Measurements from ENCODE around the gene FBLN7.
A peak's percentile ranks its signal among the peaks of the same experiment; 100 is the strongest.
"Not testable (repeated sequence)": the region's sequence is repeated elsewhere in the genome, so short reads cannot be mapped to it uniquely, and the experiment has no call there.

The FBLN7 gene

DNA sequence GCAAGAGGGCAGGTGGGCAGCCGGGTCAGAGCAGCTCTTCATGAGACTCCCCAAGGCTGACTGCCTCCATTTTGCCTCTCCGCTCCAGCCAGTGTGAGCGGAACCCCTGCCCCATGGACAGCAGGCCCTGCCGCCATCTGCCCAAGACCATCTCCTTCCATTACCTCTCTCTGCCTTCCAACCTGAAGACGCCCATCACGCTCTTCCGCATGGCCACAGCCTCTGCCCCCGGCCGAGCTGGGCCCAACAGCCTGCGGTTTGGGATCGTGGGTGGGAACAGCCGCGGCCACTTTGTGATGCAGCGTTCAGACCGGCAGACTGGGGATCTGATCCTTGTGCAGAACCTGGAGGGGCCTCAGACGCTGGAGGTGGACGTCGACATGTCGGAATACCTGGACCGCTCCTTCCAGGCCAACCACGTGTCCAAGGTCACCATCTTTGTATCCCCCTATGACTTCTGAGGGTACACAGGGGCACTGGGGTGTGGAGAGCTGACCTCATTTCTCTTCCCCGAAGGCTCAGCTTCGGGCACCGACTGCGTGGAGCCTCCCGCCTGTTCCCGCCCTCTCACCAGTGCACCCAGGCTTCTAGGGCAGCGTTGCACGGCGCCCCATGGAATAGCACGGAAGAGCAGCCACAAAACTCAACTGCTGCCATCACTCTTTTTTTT lies 49.0 kb downstream of the FBLN7 start:
- DNase-seq = no peak

DNA sequence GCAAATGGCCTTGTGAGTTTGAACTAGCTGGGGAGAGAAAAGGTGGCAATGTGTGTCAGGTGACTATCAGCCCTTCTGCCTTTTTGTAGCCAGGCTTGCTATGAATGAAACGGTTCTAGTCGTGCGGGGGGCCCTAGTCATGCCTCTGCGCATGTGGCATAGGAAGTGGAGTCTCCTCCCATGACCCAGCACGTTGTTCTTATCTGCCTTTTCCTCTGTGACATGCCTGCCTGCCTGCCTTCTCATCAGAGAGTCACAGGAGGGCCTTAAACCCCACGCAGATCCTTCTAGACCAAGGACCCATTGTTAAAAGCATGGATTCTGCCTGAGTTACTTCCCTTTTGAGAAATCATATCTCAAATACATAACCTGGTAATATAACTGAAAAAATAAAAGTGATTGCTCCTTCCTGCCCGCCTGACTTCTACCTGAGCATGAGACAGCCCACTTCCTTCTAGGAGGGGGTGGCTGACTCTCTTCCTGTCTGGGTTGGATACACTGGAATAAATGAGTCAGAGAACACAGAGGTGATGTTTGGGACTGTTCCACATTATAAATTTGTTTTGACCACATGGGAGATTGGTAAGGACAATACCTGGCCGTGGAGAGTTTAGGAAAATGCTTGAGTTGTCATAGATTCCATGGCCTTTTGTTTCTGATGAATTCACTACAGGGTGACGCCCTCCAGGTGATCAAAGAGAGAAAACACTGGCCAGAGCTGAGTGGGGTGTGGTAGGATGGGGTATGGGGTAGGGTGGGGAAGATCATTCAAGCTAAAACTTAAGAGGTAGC lies 49.8 kb downstream of the FBLN7 start:
- DNase-seq = peak; percentile 70

DNA sequence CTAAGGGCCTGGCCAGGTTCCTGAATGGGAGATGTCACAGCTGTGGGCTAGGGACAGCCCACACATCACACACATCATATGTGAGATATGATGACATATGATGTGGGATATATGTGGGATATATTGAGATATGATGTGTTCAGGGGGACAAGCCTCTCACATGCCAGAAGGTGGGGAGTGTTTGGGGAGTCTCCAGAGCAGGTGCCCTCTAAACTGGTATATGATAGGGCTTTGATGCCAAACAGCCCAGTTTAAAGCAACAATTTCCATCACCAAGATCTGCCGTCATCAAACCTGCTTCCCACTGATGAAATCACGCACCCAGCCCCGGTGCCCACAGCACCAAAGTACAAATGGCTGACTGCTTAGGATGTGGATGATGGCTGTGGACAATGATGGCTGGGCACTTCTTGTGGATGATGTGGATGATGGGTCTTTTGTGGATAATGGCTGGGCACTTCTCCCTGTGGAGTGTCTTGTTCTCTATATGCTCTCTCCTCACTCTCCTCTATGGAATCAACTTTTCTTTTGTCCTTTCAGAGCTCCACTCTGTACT lies 50.9 kb downstream of the FBLN7 start:
- DNase-seq = no peak

DNA sequence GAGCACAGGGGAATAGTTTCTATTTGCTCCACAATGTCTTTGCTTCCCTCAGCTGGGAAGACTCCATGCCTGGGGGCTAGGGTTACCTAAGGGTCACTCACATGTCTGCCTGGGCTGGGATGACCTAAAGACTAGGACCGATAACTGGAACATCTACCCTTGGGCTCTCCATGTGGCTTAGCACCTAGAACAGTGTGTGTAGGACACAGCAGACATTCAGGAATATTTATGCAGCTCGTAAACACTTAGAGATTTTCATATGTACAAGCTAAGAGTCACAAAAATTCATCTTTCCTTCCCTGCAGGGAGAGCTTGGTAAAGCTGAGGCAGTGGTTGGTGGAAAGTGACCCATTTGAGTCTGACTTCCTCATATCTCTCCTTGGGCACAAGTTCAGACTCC lies 55.8 kb downstream of the FBLN7 start:
- DNase-seq = no peak

DNA sequence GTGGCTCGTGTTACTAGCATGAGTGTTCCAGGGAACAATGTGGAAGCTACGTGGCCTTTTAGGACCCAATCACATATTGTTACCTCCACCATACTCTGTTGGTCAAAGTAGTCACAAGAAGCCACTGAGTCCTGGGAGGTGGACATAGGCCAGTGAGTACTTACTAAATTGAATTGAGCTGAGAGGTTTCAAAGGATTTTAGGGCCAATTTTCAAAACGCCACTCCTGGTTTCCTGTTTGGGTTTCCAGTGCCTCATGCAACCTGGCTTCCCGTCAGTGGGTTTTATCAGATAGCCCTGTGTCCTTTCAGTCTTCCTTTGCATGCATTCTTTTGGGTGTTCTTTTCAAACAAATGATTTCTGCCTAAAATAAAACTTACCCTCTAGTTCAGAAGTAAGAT lies 56.3 kb downstream of the FBLN7 start:
- no peak for DNase-seq

DNA sequence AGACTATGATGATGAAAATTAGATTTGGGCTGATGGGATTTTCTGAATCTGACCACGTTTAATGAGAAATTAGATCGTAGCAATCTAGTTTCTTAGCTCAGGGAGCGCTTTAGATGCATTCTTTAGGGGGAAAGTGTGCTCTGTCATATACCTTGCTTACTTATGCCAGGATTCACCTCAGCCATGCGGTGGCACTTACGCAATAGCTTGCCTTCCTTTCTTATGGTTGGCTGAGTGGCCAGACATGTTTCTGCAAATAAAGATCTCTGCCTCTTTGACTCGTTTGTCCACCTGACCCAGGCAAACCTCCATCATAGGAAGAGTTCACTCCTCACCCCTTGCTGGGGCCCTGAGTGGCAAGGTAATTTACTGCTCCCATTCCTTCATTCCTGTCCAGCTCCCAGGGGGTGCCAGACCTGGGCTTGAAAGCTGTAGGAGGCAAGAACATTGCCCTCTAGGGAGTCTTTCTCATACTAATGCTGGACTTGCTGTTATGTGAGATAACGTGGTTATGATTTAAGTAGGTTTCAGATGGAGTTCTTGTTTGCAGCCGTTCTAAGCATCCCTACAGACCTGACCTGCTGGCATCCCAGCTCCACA lies 57.1 kb downstream of the FBLN7 start:
- no peak for DNase-seq

DNA sequence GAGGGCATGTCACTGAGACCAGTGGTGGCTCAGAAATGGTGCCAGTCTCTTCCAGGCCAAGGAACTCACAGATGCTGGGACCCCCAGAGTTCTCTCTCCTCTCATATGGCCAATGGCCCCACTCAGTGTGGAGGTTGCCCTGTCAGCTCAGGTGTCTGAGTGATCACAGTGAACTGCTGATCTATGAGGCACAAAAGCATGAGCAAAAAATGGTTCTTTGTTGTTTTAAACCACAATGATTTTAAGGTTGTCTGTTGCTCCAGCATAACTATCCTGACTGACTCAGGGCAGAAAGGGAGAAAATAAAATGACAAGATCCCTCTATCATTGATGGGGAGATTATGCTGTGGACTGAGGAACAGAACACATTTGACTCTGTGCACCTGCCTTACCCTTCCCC lies 57.8 kb downstream of the FBLN7 start:
- DNase-seq = no peak

DNA sequence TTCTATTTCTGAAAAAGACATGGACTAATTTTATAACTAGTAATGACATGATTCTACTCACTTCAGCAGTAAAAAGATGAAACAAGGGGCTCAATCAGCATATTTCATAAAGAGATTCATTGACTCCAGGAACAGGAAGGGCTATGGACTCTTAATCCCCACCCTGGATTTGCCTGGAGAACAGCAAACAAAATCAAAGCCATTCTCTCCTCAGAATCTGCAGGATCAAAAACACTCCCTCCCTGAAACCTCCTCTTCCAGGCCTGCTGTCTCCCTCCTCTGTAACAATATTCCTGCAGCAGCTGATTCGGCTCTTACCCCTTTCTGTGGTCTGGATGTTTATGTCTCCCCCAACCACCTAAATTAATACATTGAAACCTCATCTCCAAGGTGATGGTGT lies 59.7 kb downstream of the FBLN7 start:
- no peak for DNase-seq

DNA sequence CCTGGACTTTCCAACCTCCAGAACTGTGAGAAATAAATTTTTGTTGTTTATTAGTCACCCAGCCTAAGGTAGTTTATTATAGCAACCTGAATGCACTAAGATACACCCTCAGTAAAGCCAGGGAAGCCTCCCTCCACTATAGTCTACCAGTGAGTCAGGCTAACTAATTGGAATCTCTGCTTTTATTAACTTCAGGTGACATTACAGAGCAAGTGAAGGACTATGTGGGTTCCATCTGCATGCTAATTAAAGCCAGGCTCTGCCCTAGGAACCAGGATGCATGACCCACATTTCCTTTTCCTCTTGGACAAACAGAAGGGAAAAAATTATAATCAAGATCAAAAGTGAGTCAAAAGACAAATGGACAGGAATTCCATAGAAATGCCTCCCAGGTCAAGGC lies 60.6 kb downstream of the FBLN7 start:
- DNase-seq = no peak

DNA sequence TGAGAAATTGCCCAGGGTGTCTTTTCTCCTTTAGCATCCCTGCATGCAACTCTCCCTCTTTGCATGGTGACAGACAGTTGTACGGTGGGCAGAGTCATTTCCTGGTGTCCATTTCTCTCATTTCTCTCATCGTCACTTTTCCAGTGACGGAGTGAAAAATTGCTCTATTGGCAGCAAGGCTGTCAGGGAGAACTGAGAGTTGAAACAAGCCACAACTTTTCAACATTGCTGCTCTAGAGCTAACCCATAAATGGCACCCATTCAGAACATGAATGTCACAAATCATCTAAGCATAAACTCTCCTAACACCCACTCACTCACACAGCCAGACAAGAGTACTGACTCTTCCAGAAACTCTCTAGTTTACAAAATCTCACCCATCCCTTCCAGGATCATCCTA lies 61.0 kb downstream of the FBLN7 start:
- DNase-seq = no peak

DNA sequence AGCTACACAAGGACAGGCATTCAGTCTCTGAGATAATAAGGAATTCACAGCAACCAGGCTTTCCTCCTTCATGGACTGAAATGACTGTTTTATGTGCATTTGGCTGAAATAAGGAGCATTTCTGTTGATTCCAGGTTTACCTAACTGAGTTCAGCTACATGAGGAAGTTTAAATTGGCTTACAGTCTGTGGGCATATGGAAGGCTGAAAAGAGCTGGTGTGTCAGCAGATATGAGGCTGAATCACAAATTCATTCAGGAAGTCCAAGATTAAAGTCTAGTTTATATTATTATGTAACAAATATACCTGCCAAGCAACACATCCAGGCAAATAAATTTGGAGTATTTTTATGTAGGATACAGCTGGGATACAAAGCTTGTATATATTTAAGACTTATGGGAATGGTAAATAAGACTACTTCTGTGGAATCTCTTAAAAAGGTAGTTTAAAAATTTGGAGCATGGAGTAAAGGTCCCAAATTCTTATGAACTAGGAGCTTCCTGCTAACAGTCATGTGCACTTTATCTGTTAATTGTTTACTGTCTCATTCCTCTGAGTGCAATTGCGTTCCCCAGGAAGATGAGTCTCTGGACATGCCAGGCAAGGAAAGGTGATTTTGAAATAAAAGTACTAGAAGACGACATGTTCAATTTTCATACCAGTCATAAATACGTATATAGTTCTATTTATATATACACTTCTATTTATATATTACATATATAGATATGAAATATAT lies 63.7 kb downstream of the FBLN7 start:
- no peak for DNase-seq

DNA sequence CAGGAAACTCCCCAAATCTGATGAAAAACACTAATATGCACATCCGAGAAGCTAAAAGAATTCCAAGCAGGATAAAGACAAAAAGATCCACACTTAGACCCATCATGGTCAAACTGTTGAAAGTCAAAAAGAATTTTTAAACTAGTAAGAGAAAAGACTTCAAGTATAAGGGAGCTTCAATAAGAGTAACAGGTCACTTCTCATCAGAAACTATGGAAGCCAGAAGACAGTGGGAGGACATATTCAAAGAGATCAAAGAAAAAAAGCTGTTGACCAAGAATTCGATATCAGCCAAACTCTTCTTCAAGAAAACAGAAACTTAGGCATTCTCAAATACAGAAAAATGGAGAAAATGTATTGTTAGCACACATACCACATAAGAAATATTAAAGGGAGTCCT lies 66.2 kb downstream of the FBLN7 start:
- no peak for DNase-seq

DNA sequence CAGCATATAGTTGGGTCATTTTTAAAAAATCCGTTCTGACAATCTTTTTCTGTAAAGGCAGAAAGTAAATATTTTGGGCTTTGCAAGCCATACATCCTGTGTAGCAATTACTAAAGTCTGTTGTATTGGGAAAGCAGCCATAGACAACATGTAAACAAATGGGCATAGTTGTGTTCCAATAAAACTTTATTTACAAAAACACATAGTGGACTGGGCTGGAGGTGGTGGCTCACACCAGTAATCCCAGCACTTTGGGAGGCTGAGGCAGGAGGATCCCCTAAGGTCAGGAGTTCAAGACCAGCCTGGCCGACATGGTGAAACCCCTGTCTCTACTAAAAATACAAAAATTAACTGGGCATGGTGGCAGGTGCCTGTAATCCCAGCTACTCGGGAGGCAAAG lies 69.7 kb downstream of the FBLN7 start:
- DNase-seq = not testable (repeated sequence)

DNA sequence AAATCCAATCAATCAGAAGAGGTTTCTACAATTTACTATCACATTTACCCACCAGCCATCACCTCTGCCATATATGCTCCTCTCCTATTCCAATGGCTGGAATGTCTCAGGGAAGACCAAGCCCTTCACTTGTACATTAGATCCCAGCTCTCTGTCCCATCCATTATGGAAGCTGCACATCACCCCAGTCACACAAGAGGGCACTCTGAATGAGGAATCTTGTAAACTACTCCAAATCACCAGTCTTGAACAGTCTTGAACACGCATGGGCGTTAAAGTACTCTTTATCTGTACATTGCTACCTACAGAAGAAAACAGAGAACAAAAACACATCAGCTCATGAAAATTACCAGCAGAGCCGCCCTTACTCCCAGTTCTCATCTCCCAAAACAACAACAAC lies 78.0 kb downstream of the FBLN7 start:
- no peak for DNase-seq

DNA sequence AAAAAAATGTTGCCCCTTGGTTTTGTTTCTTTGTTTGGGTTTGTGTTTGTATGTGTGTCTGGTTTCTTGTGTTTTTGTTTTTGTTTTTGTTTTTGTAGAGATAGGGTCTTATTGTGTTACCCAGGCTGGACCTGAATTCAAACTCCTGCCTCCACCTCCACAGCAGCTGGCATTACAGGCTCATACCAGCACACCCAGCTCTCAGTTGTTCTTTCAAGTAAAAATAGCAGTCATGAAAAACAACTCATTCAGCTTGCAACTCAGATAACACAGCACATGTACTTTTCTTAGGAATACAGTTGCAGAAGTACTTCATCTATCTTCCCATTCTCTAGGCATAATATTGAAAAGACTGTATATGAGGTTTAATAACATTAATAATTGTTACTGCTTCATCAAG lies 79.7 kb downstream of the FBLN7 start:
- DNase-seq = no peak

DNA sequence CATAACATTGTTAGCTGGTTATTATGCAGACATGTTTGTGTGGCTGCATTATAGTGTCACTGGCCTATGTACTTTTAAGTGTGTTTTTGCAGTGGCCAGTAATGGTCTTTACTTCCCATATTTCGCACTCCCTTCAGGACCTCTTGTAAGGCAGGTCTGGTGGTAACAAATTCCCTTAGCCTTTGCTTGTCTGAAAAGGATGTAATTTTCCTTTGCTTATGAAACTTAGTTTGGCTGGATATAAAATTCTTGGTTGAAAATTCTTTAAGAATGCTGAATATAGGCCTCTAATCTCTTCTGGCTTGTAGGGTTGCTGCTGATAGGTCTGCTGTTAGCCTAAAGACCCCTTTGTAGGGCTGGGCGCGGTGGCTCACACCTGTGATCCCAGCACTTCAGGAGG lies 82.0 kb downstream of the FBLN7 start:
- no peak for DNase-seq

DNA sequence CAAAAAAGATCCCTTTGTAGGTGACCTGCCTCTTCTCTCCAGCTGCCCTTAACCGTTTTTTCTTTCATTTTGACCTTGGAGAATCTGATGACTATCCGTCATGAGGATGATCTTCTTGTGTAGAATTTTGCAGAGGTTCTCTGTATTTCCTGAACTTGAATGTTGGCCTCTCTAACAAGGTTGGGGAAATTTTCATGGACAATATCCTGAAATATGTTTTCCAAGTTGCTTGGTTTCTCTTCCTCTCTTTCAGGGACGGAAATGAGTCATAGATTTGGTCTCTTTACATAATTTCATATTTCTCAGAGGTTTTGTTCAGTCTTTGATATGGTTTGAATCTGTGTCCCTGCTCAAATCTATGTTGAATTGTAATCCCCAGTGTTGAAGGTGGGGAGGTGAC lies 82.6 kb downstream of the FBLN7 start:
- DNase-seq = no peak

DNA sequence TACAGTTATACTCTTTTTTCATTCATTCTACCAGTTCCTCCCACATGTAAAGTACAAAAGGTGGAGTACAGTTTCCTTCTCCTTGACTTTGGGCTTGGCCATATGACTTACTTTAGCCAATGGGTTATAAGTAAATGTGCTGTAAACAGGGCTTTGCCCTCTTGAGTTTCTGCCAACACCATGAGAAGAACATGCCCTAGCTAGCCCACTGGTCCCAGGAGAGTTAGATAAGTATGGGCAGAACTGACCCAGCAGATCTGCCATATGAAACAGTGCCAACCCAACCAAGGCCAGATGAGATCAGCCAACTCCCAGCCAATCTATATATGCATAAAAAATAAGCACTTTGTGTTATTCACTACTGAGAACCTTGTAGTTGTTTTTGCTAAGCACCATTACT lies 91.2 kb downstream of the FBLN7 start:
- DNase-seq = no peak

DNA sequence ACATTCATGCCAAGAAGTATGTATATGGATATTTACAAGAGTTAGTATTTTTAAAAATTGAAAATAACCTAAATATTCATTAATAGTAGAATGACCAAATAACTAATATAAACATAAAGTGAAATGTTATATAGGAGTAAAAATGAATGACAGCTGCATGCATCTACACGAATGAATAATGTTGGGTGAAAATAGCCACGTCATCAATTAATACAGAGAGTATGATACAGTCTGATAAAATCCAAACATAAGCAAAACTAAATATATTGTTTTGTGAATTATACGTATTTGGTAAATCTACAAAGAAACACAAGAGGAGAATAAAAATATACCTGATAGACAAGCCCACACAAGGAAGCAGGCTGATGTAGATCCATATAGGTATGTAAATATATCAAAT lies 92.2 kb downstream of the FBLN7 start:
- DNase-seq = no peak

Measured in effector CD4-positive, alpha-beta T cell (primary cell).